Calu3 (cell line): ENCODE data around the gene OR10V1. TPM values are rescaled to one million over a fixed set of nuclear protein-coding genes. Genes with fewer than 3 reads are reported as not detected.

Experiments
- BruUV-seq: library from RNA; stranded (reverse); fragments of 400-500 nt; replicated peaks from 2 replicates; lab custom pipeline; 2021; lab: Mats Ljungman, UMichigan
- CTCF ChIA-PET: fragments of 300-600 bp; sonication (Branson Sonifier 250); formaldehyde crosslinking; loops from one replicate; lab custom pipeline; 2022; ENCODE audit warnings: antibody characterized with exemption; lab: Charles Lee
- DNase-seq: peaks from one replicate; pipeline ENCODE4 v3.0.0; 2022
- H3K27ac Mint-ChIP-seq: one replicate; pipeline ENCODE4 v1.8.0; 2022; ENCODE audit warnings: mixed read lengths; ENCODE audit not compliant: unreplicated experiment
- H3K27me3 Mint-ChIP-seq: one replicate; pipeline ENCODE4 v1.8.0; 2022; ENCODE audit warnings: mixed read lengths; ENCODE audit not compliant: unreplicated experiment
- H3K36me3 Mint-ChIP-seq: one replicate; pipeline ENCODE4 v1.8.0; 2022; ENCODE audit warnings: mild to moderate bottlenecking, moderate library complexity, mixed read lengths; ENCODE audit not compliant: insufficient read depth, unreplicated experiment
- H3K4me1 Mint-ChIP-seq: one replicate; pipeline ENCODE4 v1.8.0; 2022; ENCODE audit warnings: mild to moderate bottlenecking, low read depth, mixed read lengths; ENCODE audit not compliant: unreplicated experiment
- H3K4me3 Mint-ChIP-seq: one replicate; pipeline ENCODE4 v1.8.0; 2022; ENCODE audit warnings: mild to moderate bottlenecking, low read depth, moderate library complexity, mixed read lengths; ENCODE audit not compliant: unreplicated experiment
- H3K9me3 Mint-ChIP-seq: one replicate; pipeline ENCODE4 v1.8.0; 2022; ENCODE audit warnings: low read depth, mixed read lengths; ENCODE audit not compliant: unreplicated experiment
- intact Hi-C: fragments of 100-400 bp; cut with micrococcal nuclease; formaldehyde crosslinking; loops from one replicate; pipeline ENCODE4 v1.10.0; 2022; ENCODE audit not compliant: unreplicated experiment
- total RNA-seq: library from RNA; stranded (reverse); gene quantifications from 2 replicates; pipeline ENCODE4 v1.2.3, GENCODE V29; 2022
- TF ChIP-seq, protein P1 (sequence below): fragments of 200-600 bp; IDR thresholded peaks from one replicate; pipeline ENCODE4 v1.8.0; 2022; ENCODE audit warnings: antibody characterized with exemption; ENCODE audit not compliant: unreplicated experiment

The OR10V1 gene
- total RNA-seq, 1 experiment from 2014 or later, result not detected

DNA sequence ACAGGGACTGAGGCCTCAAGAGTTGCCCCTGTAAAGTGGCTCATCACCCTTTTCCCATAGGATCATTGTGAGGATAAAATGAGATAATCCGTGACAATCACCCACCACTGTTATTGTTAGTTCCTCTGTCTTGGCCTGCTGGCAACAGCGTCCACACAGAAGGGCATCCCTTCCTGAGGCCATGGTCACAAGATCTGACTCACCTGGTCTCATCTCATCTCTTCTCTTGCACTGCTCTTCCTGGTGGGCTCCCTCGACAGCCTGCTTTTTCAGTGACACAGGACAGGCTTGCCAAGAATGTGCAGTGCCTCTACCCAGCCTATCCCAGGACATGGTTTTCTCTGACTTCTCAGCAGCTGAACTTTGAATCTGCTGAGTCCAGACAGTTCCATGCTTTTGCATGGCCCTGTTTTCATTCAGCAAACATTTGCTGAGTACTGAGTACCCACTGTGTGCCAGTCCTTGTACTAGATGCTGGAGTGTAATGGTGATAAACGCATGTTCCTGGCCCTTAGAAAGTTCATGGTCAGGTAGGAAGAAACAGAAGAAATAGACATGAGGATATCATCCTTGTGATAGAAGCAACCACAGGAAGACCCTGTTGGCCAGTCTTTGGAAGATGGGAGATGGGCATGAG lies 44.9 kb upstream of the OR10V1 start:
- no peaks in the 10 kb centered on the region for H3K27me3 Mint-ChIP-seq
- CTCF ChIA-PET, result interaction anchor here (0.6 to 1.9 kb wide), 2 partner anchors 18 to 182 kb away, joined by 3 to 6 read pairs; no protein-coding TSS in a partner anchor
- TF ChIP-seq, protein P1, sequence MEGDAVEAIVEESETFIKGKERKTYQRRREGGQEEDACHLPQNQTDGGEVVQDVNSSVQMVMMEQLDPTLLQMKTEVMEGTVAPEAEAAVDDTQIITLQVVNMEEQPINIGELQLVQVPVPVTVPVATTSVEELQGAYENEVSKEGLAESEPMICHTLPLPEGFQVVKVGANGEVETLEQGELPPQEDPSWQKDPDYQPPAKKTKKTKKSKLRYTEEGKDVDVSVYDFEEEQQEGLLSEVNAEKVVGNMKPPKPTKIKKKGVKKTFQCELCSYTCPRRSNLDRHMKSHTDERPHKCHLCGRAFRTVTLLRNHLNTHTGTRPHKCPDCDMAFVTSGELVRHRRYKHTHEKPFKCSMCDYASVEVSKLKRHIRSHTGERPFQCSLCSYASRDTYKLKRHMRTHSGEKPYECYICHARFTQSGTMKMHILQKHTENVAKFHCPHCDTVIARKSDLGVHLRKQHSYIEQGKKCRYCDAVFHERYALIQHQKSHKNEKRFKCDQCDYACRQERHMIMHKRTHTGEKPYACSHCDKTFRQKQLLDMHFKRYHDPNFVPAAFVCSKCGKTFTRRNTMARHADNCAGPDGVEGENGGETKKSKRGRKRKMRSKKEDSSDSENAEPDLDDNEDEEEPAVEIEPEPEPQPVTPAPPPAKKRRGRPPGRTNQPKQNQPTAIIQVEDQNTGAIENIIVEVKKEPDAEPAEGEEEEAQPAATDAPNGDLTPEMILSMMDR, result no peak
- intact Hi-C loops, result loop anchor here (5.0 to 10.0 kb wide), 2 partner anchors 91 to 156 kb away; partner anchors contain the start of gene PATL1
- no peak overlapping the region for H3K27ac Mint-ChIP-seq
- H3K9me3 Mint-ChIP-seq, result no peaks in the 10 kb centered on the region
- no peak for DNase-seq
- H3K4me3 Mint-ChIP-seq, result no peak overlapping the region
- no TSS peak for BruUV-seq
- peaks cover 66% of the 10 kb centered on the region for H3K4me1 Mint-ChIP-seq
- peaks cover 52% of the 10 kb centered on the region for H3K36me3 Mint-ChIP-seq

DNA sequence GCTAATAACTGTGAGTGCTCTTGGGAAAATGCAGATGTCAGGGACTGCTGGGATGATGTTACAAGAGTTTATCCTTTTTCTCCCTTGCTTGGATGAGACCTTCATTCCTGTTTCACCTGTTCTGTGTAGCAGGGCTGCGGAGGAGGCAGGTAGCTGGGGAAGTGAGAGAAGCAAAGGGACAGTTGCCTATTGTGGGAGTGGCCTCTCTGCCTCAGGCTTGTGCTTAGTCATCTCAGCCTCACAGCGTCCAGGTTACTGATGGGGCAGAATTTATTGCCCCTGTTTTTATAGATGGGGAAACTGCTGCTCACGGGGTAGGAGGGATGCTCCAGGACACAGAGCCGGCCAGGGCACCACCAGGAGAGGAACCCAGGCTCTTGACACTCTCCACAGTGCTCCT lies 43.2 kb upstream of the OR10V1 start:
- DNase-seq, result peak; percentile 64
- no peaks in the 10 kb centered on the region for H3K27me3 Mint-ChIP-seq
- H3K4me1 Mint-ChIP-seq, result peaks cover 53% of the 10 kb centered on the region
- intact Hi-C loops, result loop anchor here (2.0 to 10.0 kb wide), 3 partner anchors 20 to 158 kb away; partner anchors contain the start of gene PATL1
- CTCF ChIA-PET, result interaction anchor here (0.6 to 1.9 kb wide), 3 partner anchors 20 to 38 kb away, joined by 3 to 6 read pairs (median 3); no protein-coding TSS in a partner anchor
- peak overlapping the region; percentile 80 for H3K27ac Mint-ChIP-seq
- H3K9me3 Mint-ChIP-seq, result no peaks in the 10 kb centered on the region
- H3K36me3 Mint-ChIP-seq, result peaks cover 47% of the 10 kb centered on the region
- H3K4me3 Mint-ChIP-seq, result peak overlapping the region; percentile 81
- no TSS peak for BruUV-seq
- TF ChIP-seq, protein P1, result no peak

DNA sequence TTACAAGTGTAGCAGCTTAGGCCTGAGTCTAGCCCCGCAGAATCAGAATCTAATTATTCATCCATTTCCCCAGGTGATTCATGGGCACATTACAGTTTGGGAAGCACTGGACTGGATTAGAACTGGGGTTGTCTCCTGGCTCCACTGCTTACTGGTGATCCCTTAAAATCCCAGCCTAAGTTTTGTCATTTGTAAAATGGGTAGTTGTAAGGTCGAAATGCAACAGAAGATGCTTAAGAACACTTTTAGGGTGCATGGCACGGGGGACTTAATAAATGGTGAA lies 42.9 kb upstream of the OR10V1 start:
- H3K4me1 Mint-ChIP-seq, result peaks cover 53% of the 10 kb centered on the region
- peak overlapping the region; percentile 81 for H3K4me3 Mint-ChIP-seq
- CTCF ChIA-PET, result interaction anchor here (1.3 kb wide), 1 partner anchor 38 kb away, joined by 3 read pairs; no protein-coding TSS in a partner anchor
- TF ChIP-seq, protein P1, result no peak
- intact Hi-C loops, result loop anchor here (2.0 to 10.0 kb wide), 3 partner anchors 20 to 158 kb away; partner anchors contain the start of gene PATL1
- BruUV-seq, result TSS peak; percentile 42
- no peaks in the 10 kb centered on the region for H3K27me3 Mint-ChIP-seq
- H3K27ac Mint-ChIP-seq, result peak overlapping the region; percentile 80
- H3K36me3 Mint-ChIP-seq, result peaks cover 47% of the 10 kb centered on the region
- no peaks in the 10 kb centered on the region for H3K9me3 Mint-ChIP-seq
- no peak for DNase-seq

DNA sequence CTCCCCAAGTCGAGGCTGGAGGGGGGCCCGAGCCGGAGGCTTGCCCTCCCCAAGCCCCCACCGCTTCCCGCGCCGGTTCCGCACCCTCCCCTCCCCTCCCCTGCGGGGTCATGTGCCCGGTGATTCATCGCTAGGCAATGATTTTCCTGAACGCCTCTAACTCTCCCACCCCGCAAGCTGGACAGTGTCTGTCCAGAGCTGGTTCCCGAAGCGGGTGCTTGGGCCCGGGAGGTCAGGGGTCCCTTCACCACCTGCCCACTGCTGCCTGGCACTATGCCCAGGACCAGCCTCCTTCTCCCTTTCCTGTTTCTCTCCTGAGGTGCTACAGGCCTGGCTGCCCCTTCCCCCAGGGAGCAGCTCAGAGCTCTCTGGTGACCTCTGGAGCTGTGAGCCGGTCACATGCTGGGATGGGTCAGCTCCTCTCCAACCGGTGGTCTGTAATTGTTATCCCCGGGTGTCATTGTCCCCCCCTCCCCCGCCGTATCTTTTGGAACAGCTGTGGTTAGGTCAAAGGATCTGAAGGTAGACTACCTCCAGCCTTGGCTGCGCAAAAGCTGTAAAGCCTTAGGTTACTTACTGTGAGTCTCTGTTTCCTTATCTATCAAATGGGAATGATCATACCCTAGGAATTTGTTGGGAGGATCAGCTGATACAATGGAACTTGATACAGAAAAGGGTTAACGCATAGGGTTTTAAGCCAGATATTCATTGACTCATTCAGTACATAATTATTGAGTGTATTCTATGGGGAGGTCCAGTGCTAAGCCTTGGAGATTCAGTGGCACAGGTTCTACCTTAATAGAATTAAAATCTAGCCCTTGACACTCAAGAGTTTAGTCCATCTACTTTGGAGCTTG lies 42.3 kb upstream of the OR10V1 start:
- peaks cover 43% of the 10 kb centered on the region for H3K36me3 Mint-ChIP-seq
- intact Hi-C loops, result loop anchor here (2.0 to 10.0 kb wide), 3 partner anchors 21 to 159 kb away; partner anchors contain the start of gene PATL1

More for the DNA sequence above, 42.3 kb upstream of the OR10V1 start:
- TF ChIP-seq, protein P1, result no peak
- Mint-ChIP-seq H3K4me3 (peak overlapping the region; percentile 81), H3K4me1 (peaks cover 48% of the 10 kb centered on the region), H3K9me3 (no peaks in the 10 kb centered on the region), H3K27ac (peak overlapping the region; percentile 80), H3K27me3 (no peaks in the 10 kb centered on the region)
- CTCF ChIA-PET, result interaction anchor here (0.5 to 2.6 kb wide), 8 partner anchors 21 to 495 kb away, joined by 3 to 14 read pairs (median 5); partner anchors contain the start of gene MRPL16
- peak; percentile 90 for DNase-seq
- BruUV-seq, result no TSS peak
